Measurements from ENCODE around the gene NKAIN4. TPM values are rescaled to one million over a fixed set of nuclear protein-coding genes. Genes with fewer than 3 reads are reported as not detected.

The NKAIN4 gene
- not detected for total RNA-seq

- DNase-seq: no peak
Measured at GRCh38 chr20:63254232-63254605, at the start of gene NKAIN4. TSS of gene NKAIN4 (minus strand) at chr20:63254463. CDS start at chr20:63254450, 13 bp downstream.

- no peak for DNase-seq
Measured at GRCh38 chr20:63303095-63303666, 48.9 kb upstream of the NKAIN4 start.

- no peak for DNase-seq
Measured at GRCh38 chr20:63301671-63302070, 47.4 kb upstream of the NKAIN4 start.

GRCh38 chr20:63298731-63299312 is 44.6 kb upstream of the NKAIN4 start:
- DNase-seq: no peak

- DNase-seq: no peak
Measured at GRCh38 chr20:63297796-63298572, 43.7 kb upstream of the NKAIN4 start.

- no peak for DNase-seq
Measured at GRCh38 chr20:63297371-63297781, 43.1 kb upstream of the NKAIN4 start.

- DNase-seq: no peak
Measured at GRCh38 chr20:63296531-63297299, 42.5 kb upstream of the NKAIN4 start.

- DNase-seq: no peak
Measured at GRCh38 chr20:63295846-63296245, 41.6 kb upstream of the NKAIN4 start.

- DNase-seq: no peak
Measured at GRCh38 chr20:63295422-63295821, 41.2 kb upstream of the NKAIN4 start.

- no peak for DNase-seq
Measured at GRCh38 chr20:63295018-63295417, 40.8 kb upstream of the NKAIN4 start.

- no peak for DNase-seq
Measured at GRCh38 chr20:63294536-63294900, 40.3 kb upstream of the NKAIN4 start.

GRCh38 chr20:63293871-63294535 is 39.7 kb upstream of the NKAIN4 start:
- DNase-seq: no peak

GRCh38 chr20:63293456-63293855 is 39.2 kb upstream of the NKAIN4 start:
- no peak for DNase-seq

- no peak for DNase-seq
Measured at GRCh38 chr20:63292904-63293303, 38.6 kb upstream of the NKAIN4 start, which contains the start of gene COL20A1. TSS of gene COL20A1 (plus strand) at chr20:63293186. CDS start at chr20:63295108, 1,922 bp downstream.

- DNase-seq: no peak
Measured at GRCh38 chr20:63292292-63292701, 38.0 kb upstream of the NKAIN4 start.

- no peak for DNase-seq
Measured at GRCh38 chr20:63291811-63292210, 37.5 kb upstream of the NKAIN4 start.

GRCh38 chr20:63290677-63291472 is 36.6 kb upstream of the NKAIN4 start:
- DNase-seq: peak; percentile 54

- no peak for DNase-seq
Measured at GRCh38 chr20:63290136-63290676, 35.9 kb upstream of the NKAIN4 start.

GRCh38 chr20:63289311-63290135 is 35.3 kb upstream of the NKAIN4 start:
- DNase-seq: no peak

- DNase-seq: no peak
Measured at GRCh38 chr20:63288581-63289251, 34.5 kb upstream of the NKAIN4 start.
